ENCODE results near the gene HLA-B. TPM values are rescaled to one million over a fixed set of nuclear protein-coding genes. Genes with fewer than 3 reads are reported as not detected.

HLA-B gene
- polyA plus RNA-seq, 3 donors = 5,055 to 6,999 (median 6,126) TPM

GRCh38 chr6:31362751-31363150 lies 5.8 kb upstream of the HLA-B start:
- Histone ChIP-seq H3K4me1 (ENCODE audit: control insufficient read depth in 1 of 2, insufficient read depth in 2 of 2, low read length in 2 of 2) (peaks cover 31 to 33% of the 10 kb centered on the region in 2 donors), H3K36me3 (replicated peaks in 1 of 2; ENCODE audit: control insufficient read depth in 1 of 2, insufficient read depth in 2 of 2, low read length in 2 of 2) (no peaks in the 10 kb centered on the region), H3K4me3 (replicated peaks in 1 of 3; ENCODE audit: low read depth in 2 of 3, low read length in 3 of 3) (no peak overlapping the region), H2AFZ (ENCODE audit: insufficient read depth, low read depth, low read length, poor library complexity, severe bottlenecking) (no peak overlapping the region), H3K9ac (ENCODE audit: insufficient read depth, low read length, poor library complexity, severe bottlenecking) (no peak overlapping the region), H4K20me1 (ENCODE audit: insufficient read depth, low read length) (no peaks in the 10 kb centered on the region), H3K27ac (ENCODE audit: low read depth in 1 of 2, low read length in 2 of 2) (no peak overlapping the region), H3K27me3 (ENCODE audit: control insufficient read depth in 2 of 2, insufficient read depth in 2 of 2, low read length in 2 of 2) (peaks cover 6 to 8% of the 10 kb centered on the region in 2 donors), H3K79me2 (ENCODE audit: insufficient read depth, low read length) (peaks cover 7% of the 10 kb centered on the region), H3K9me3 (replicated peaks in 1 of 2; ENCODE audit: control insufficient read depth in 1 of 2, insufficient read depth in 1 of 2, low read length in 2 of 2) (no peaks in the 10 kb centered on the region), H3K4me2 (replicated peaks; ENCODE audit: extremely low read depth, low read length, poor library complexity, severe bottlenecking) (no peak overlapping the region)
- intact Hi-C loops (cut with micrococcal nuclease) = no loop called here
- DNase-seq = no peak
- peak overlapping the region in 1 of 7 donors; percentile 27 for H3K27ac Mint-ChIP-seq
- peaks cover 0 to 8% (median 3%) of the 10 kb centered on the region in 7 donors for H3K9me3 Mint-ChIP-seq
- H3K27me3 Mint-ChIP-seq (ENCODE audit: low read depth in 3 of 3) = peaks cover 12 to 37% (median 17%) of the 10 kb centered on the region in 3 donors
- no peaks in the 10 kb centered on the region for H3K36me3 Mint-ChIP-seq
- no peak overlapping the region for H3K4me3 Mint-ChIP-seq
- peaks cover 38% of the 10 kb centered on the region for H3K4me1 Mint-ChIP-seq
- no CpG with 5 or more reads among the region's 5 CpGs for WGBS (ENCODE audit: insufficient coverage)
- TF ChIP-seq CTCF (IDR thresholded peaks at IDR 0.05) = no peak

GRCh38 chr6:31359581-31359980 lies 2.6 kb upstream of the HLA-B start:
- peaks cover 16 to 19% of the 10 kb centered on the region in 2 donors for H3K36me3 Mint-ChIP-seq
- Histone ChIP-seq H3K9ac (ENCODE audit: insufficient read depth, low read length, poor library complexity, severe bottlenecking) (no peak overlapping the region), H3K4me3 (replicated peaks in 1 of 3; ENCODE audit: low read depth in 2 of 3, low read length in 3 of 3) (no peak overlapping the region), H3K9me3 (replicated peaks in 1 of 2; ENCODE audit: control insufficient read depth in 1 of 2, insufficient read depth in 1 of 2, low read length in 2 of 2) (no peaks in the 10 kb centered on the region), H3K4me1 (ENCODE audit: control insufficient read depth in 1 of 2, insufficient read depth in 2 of 2, low read length in 2 of 2) (peaks cover 32 to 37% of the 10 kb centered on the region in 2 donors), H3K79me2 (ENCODE audit: insufficient read depth, low read length) (peaks cover 33% of the 10 kb centered on the region), H3K27me3 (ENCODE audit: control insufficient read depth in 2 of 2, insufficient read depth in 2 of 2, low read length in 2 of 2) (no peaks in the 10 kb centered on the region), H3K36me3 (replicated peaks in 1 of 2; ENCODE audit: control insufficient read depth in 1 of 2, insufficient read depth in 2 of 2, low read length in 2 of 2) (peaks cover 15 to 16% of the 10 kb centered on the region in 2 donors), H2AFZ (ENCODE audit: insufficient read depth, low read depth, low read length, poor library complexity, severe bottlenecking) (no peak overlapping the region), H4K20me1 (ENCODE audit: insufficient read depth, low read length) (peaks cover 21% of the 10 kb centered on the region), H3K27ac (ENCODE audit: low read depth in 1 of 2, low read length in 2 of 2) (no peak overlapping the region), H3K4me2 (replicated peaks; ENCODE audit: extremely low read depth, low read length, poor library complexity, severe bottlenecking) (no peak overlapping the region)
- no CpG with 5 or more reads among the region's 1 CpG for WGBS (ENCODE audit: insufficient coverage)
- intact Hi-C loops (cut with micrococcal nuclease) = no loop called here
- DNase-seq = no peak
- H3K27ac Mint-ChIP-seq = no peak overlapping the region
- H3K4me3 Mint-ChIP-seq = no peak overlapping the region
- H3K9me3 Mint-ChIP-seq = peaks cover 3 to 8% (median 4%) of the 10 kb centered on the region in 7 donors
- H3K4me1 Mint-ChIP-seq = peaks cover 41% of the 10 kb centered on the region
- TF ChIP-seq CTCF (IDR thresholded peaks at IDR 0.05) = no peak
- peaks cover 0 to 21% (median 7%) of the 10 kb centered on the region in 3 donors for H3K27me3 Mint-ChIP-seq (ENCODE audit: low read depth in 3 of 3)
